ENCODE data around the gene NT5DC1. TPM values are rescaled to one million over a fixed set of nuclear protein-coding genes. Genes with fewer than 3 reads are reported as not detected.
"Not testable (repeated sequence)": the region's sequence is repeated elsewhere in the genome, so short reads cannot be mapped to it uniquely, and the experiment has no call there.

The NT5DC1 gene
- total RNA-seq, 2 experiments from 2014 or later = 48.3 to 49.4 TPM

DNA sequence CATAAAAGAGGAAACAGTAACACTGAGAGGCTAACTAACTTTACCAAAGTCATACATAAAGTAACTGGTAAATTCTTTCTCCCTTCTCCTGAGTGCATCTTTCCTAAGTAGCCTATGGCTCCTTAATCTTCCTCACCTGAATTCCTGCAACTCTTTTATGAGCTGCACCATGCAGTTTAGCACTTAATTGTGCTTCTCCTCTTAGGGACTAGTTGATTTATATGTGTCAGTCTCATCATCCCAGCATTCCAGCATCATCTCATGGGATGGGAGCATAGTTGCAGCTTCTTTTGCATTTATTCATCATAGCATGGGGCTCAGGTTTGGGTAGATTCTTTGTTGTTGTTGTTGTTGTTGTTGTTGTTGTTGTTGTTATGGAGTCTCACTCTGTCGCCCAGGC is 182.5 kb downstream of the NT5DC1 start:
- DNase-seq = no peak
- ChIA-PET POLR2A (interaction anchor here (0.9 to 1.1 kb wide), 2 partner anchors 10 to 88 kb away, joined by 3 read pairs; partner anchors contain the start of gene DSE), CTCF (no interaction called here)
- Mint-ChIP-seq H3K4me3 (no peak overlapping the region), H3K9me3 (no peaks in the 10 kb centered on the region), H3K4me1 (peaks cover 23% of the 10 kb centered on the region), H3K27me3 (no peaks in the 10 kb centered on the region), H3K27ac (no peak overlapping the region), H3K36me3 (ENCODE audit: low read depth) (peaks cover 14% of the 10 kb centered on the region)

DNA sequence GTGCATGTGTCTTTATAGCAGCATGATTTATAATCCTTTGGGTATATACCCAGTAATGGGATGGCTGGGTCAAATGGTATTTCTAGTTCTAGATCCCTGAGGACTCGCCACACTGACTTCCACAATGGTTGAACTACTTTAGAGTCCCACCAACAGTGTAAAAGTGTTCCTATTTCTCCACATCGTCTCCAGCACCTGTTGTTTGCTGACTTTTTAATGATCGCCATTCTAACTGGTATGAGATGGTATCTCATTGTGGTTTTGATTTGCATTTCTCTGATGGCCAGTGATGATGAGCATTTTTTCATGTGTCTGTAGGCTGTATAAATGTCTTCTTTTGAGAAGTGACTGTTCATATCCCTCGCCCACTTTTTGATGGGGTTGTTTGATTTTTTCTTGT is 184.3 kb downstream of the NT5DC1 start:
- H3K36me3 Mint-ChIP-seq (ENCODE audit: low read depth); H3K4me3 Mint-ChIP-seq; CTCF ChIA-PET; H3K27ac Mint-ChIP-seq; DNase-seq; H3K9me3 Mint-ChIP-seq; POLR2A ChIA-PET; H3K27me3 Mint-ChIP-seq: not testable (repeated sequence)
- H3K4me1 Mint-ChIP-seq = peaks cover 14% of the 10 kb centered on the region

GRCh38 chr6:116286773-116287358 is 186.2 kb downstream of the NT5DC1 start:
- ChIA-PET CTCF (interaction anchor here (0.7 to 4.9 kb wide), 19 partner anchors 18 to 344 kb away, joined by 3 to 60 read pairs (median 5); partner anchors contain the start of genes RWDD1 and TSPYL4), POLR2A (interaction anchor here (1.7 to 3.3 kb wide), 2 partner anchors 8 to 284 kb away, joined by 3 to 18 read pairs; partner anchors contain the start of genes RWDD1 and TSPYL1)
- no peaks in the 10 kb centered on the region for H3K4me1 Mint-ChIP-seq
- no peak overlapping the region for H3K27ac Mint-ChIP-seq
- no peak for DNase-seq
- no peaks in the 10 kb centered on the region for H3K9me3 Mint-ChIP-seq
- no peaks in the 10 kb centered on the region for H3K36me3 Mint-ChIP-seq (ENCODE audit: low read depth)
- H3K27me3 Mint-ChIP-seq = no peaks in the 10 kb centered on the region
- H3K4me3 Mint-ChIP-seq = no peak overlapping the region

DNA sequence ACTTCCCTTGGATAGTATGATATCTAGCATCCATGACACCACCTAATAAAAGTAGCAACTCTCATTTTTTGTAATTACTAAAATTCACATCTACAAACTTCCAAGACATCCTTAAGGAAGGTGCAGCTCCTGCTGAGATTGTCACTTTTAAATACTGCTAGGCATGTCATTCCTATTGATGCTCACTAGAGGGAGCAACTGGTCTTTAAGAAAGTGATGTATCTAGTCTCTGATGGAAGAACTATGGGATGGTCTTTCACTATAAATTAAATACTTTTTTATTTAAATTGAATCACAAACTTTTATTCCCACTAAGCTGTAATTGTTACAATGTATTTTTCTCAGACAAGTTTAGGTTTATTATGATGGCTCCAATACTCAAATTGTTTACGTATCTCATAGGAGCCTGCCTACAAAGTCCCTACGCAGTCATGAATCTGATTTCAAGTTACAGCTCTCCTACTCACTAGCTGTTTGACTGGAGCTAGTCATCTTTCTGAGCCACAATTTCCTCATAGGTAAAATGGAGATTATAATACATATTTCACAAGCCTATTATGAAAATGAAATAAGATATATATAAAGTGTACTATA is 187.1 kb downstream of the NT5DC1 start:
- Mint-ChIP-seq H3K9me3 (no peaks in the 10 kb centered on the region), H3K36me3 (ENCODE audit: low read depth) (no peaks in the 10 kb centered on the region), H3K4me3 (no peak overlapping the region), H3K27me3 (no peaks in the 10 kb centered on the region), H3K4me1 (no peaks in the 10 kb centered on the region), H3K27ac (no peak overlapping the region)
- DNase-seq = no peak
- POLR2A ChIA-PET = interaction anchor here (1.7 to 3.3 kb wide), 2 partner anchors 9 to 283 kb away, joined by 3 to 18 read pairs; partner anchors contain the start of genes RWDD1 and TSPYL1
- CTCF ChIA-PET = interaction anchor here (0.6 to 4.9 kb wide), 30 partner anchors 8 to 343 kb away, joined by 3 to 60 read pairs (median 4); partner anchors contain the start of genes RWDD1, TRAPPC3L, TSPYL1 and TSPYL4

DNA sequence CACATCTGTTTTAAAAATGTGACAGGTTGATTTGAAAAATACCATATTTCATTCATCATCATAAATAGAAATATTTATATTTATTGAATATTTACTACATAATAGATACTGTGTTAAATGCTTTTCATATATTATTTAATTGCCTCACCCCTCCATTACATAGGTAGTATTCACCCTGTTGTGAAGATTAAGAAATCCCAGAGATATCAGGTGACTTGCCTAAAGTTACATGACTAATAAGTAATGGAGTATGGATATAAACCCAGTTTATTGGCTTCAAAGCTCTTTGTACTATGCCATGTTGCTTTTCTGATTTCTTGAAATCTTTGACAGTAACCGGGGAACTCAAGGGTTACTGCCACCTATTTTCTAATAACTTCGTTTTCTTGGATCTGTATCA is 189.2 kb downstream of the NT5DC1 start:
- Mint-ChIP-seq H3K4me1 (no peaks in the 10 kb centered on the region), H3K9me3 (no peaks in the 10 kb centered on the region)
- CTCF ChIA-PET = interaction anchor here (4.9 kb wide), 1 partner anchor 244 kb away, joined by 60 read pairs; no protein-coding TSS in a partner anchor

GRCh38 chr6:116290799-116291198 is 190.1 kb downstream of the NT5DC1 start:
- DNase-seq = no peak
- Mint-ChIP-seq H3K4me3 (no peak overlapping the region), H3K4me1 (no peaks in the 10 kb centered on the region), H3K27me3 (peaks cover 3% of the 10 kb centered on the region), H3K9me3 (no peaks in the 10 kb centered on the region), H3K27ac (no peak overlapping the region), H3K36me3 (ENCODE audit: low read depth) (no peaks in the 10 kb centered on the region)
- ChIA-PET POLR2A (no interaction called here), CTCF (no interaction called here)

More for the DNA sequence above, 189.2 kb downstream of the NT5DC1 start:
- DNase-seq = no peak
- Mint-ChIP-seq H3K27me3 (peaks cover under 1% of the 10 kb centered on the region), H3K4me3 (no peak overlapping the region), H3K27ac (no peak overlapping the region), H3K36me3 (ENCODE audit: low read depth) (no peaks in the 10 kb centered on the region)
- POLR2A ChIA-PET = interaction anchor here (3.3 kb wide), 1 partner anchor 11 kb away, joined by 18 read pairs; the partner anchor contains the start of gene TSPYL1

DNA sequence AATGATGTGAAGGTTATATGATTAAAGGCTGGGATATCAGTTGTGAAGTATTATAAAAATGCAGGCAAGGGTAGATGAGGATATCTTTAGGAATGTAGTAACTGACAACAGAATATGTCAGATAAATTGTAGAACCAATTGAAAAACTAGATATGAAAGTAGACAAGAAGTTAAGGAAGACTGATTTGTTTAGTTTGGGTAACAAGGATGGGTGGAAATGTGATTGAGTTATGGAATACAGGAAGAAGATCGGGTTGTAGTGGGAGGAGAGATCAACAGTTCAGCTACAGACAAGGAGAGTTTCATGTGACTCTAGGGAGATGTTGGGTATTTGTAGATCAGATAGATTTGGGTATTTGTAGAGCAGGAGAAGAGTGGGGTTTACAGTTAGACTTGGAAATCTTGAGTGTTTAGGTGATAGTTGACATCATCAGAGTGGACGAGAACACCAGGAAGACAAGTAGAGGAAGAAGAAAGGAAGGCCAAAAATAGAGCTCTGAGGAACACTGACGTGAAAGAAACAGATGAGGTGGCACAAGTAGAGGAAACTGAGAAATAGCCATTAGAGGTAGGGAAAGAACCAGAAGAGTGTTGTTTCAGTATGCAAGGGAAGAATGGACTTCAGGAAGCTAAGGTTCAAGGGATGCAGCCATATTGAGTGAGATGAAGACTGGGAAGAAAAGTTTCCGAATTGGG is 191.2 kb downstream of the NT5DC1 start:
- DNase-seq = no peak
- Mint-ChIP-seq H3K9me3 (no peaks in the 10 kb centered on the region), H3K4me3 (no peak overlapping the region), H3K27ac (no peak overlapping the region), H3K36me3 (ENCODE audit: low read depth) (no peaks in the 10 kb centered on the region), H3K27me3 (peaks cover 3% of the 10 kb centered on the region), H3K4me1 (no peaks in the 10 kb centered on the region)
- POLR2A ChIA-PET = no interaction called here
- CTCF ChIA-PET = interaction anchor here (1.5 to 1.8 kb wide), 2 partner anchors 243 to 271 kb away, joined by 5 to 6 read pairs; no protein-coding TSS in a partner anchor

DNA sequence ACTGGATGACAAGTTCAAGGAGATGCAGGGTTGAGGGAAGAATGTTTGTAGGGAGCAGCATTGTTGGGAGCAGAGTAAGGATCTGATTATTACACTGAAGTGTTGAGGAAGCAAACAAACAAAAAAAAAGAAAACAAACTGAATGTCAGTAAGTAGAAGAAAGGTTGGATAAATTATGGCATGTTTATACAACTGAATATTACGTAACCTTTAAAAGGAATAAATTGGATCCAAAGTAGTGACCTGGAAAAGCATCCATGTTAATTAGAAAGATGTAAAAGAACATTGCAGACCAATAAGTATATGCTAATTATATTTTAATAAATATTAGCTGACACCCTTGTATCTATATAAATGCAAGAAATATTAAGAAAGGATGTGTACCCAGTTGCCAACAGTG is 191.9 kb downstream of the NT5DC1 start:
- Mint-ChIP-seq H3K36me3 (ENCODE audit: low read depth) (no peaks in the 10 kb centered on the region), H3K9me3 (no peaks in the 10 kb centered on the region), H3K27me3 (peaks cover 3% of the 10 kb centered on the region), H3K4me1 (no peaks in the 10 kb centered on the region), H3K27ac (no peak overlapping the region), H3K4me3 (no peak overlapping the region)
- POLR2A ChIA-PET = interaction anchor here (0.9 kb wide), 1 partner anchor 9 kb away, joined by 3 read pairs; no protein-coding TSS in a partner anchor
- DNase-seq = no peak
- CTCF ChIA-PET = interaction anchor here (1.1 to 1.8 kb wide), 5 partner anchors 16 to 270 kb away, joined by 3 to 6 read pairs (median 4); no protein-coding TSS in a partner anchor

DNA sequence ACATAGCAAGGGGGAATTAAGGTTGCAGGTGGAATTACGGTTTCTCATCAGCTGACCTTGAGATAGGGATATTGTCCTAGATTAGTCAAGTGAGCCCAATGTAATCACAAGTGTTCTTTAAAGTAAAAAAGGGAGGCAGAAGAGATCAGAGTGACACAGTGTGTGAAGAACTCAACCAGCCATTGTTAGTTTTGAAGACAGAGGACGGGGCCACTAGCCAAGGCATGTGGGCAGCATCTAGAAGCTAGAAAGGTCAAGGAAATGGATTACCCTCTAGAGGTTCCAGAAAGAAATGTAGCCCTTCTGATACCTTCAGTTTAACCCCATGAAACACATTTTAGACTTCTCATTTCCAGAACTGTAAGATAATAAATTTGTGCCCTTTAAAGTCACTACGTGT is 197.6 kb downstream of the NT5DC1 start:
- H3K9me3 Mint-ChIP-seq = peaks cover 3% of the 10 kb centered on the region
- POLR2A ChIA-PET = no interaction called here
- CTCF ChIA-PET = interaction anchor here (1.3 kb wide), 1 partner anchor 236 kb away, joined by 4 read pairs; no protein-coding TSS in a partner anchor
- peaks cover 3% of the 10 kb centered on the region for H3K27me3 Mint-ChIP-seq
- H3K36me3 Mint-ChIP-seq (ENCODE audit: low read depth) = no peaks in the 10 kb centered on the region
- DNase-seq = no peak
- H3K4me3 Mint-ChIP-seq = no peak overlapping the region
- H3K27ac Mint-ChIP-seq = no peak overlapping the region
- H3K4me1 Mint-ChIP-seq = no peaks in the 10 kb centered on the region

- ChIA-PET POLR2A (no interaction called here), CTCF (interaction anchor here (1.3 kb wide), 1 partner anchor 235 kb away, joined by 4 read pairs; no protein-coding TSS in a partner anchor)
- no peak for DNase-seq
- Mint-ChIP-seq H3K4me1 (no peaks in the 10 kb centered on the region), H3K4me3 (no peak overlapping the region), H3K27ac (no peak overlapping the region), H3K36me3 (ENCODE audit: low read depth) (no peaks in the 10 kb centered on the region), H3K9me3 (peaks cover 3% of the 10 kb centered on the region), H3K27me3 (peaks cover 3% of the 10 kb centered on the region)
Observed at GRCh38 chr6:116298973-116299372, 198.3 kb downstream of the NT5DC1 start.

Other genes starting within 250 kb of the NT5DC1 start
- gene FRK, start 40.0 kb upstream of the NT5DC1 start, total RNA-seq = under 1 TPM in 1 of 2 experiments, not detected in 1; 0.03 TPM
- not detected for gene COL10A1, start 25.3 kb downstream of the NT5DC1 start, total RNA-seq
- 10 to 100 TPM; 16.9 TPM for gene TSPYL4, start 153.2 kb downstream of the NT5DC1 start, total RNA-seq
- 10 to 100 TPM; 47.6 to 48.4 TPM for gene TSPYL1, start 179.1 kb downstream of the NT5DC1 start, total RNA-seq

Measured in activated CD4-positive, alpha-beta memory T cell treated with anti-CD3 and anti-CD28 coated beads, Interleukin-2, amount 10 ng/mL, durations not matched to agents 7 days and 5 days (primary cell).